PFSK-1 (cell line): ENCODE measurements around the gene TRA2B.

Experiments used
- FOXP2 ChIP-seq: optimal IDR thresholded peaks from 2 replicates; pipeline ENCODE3; 2011; ENCODE audit warnings: borderline replicate concordance, control low read depth, inconsistent platforms; ENCODE audit not compliant: insufficient read depth; ENCODE audit errors: extremely low read length, extremely low read depth
- POLR2AphosphoS5 ChIP-seq: IDR thresholded peaks from 2 replicates; pipeline ENCODE4 v1.6.1; 2012; ENCODE audit warnings: low read depth, mild to moderate bottlenecking, control low read depth, low read length, moderate library complexity
- SIN3A ChIP-seq: IDR thresholded peaks from 2 replicates; pipeline ENCODE4 v1.6.1; 2012; ENCODE audit warnings: mild to moderate bottlenecking, low read length, moderate library complexity, borderline replicate concordance; ENCODE audit not compliant: insufficient read depth
- TAF1 ChIP-seq: IDR thresholded peaks from 2 replicates; pipeline ENCODE4 v1.6.1; 2012; ENCODE audit warnings: low read length, control low read depth, borderline replicate concordance; ENCODE audit not compliant: insufficient read depth
- TF ChIP-seq, protein P1 (sequence below), 2 experiments: IDR thresholded peaks; 2 replicates each; pipeline versions ENCODE4 v1.6.1 to v1.8.0; 2011 to 2012; ENCODE audit warnings: low read depth in 2 of 2, low read length in 2 of 2, control low read depth in 1 of 2, inconsistent platforms in 1 of 2, mild to moderate bottlenecking in 1 of 2, moderate library complexity in 1 of 2; ENCODE audit not compliant: insufficient read depth in 1 of 2

The TRA2B gene

DNA sequence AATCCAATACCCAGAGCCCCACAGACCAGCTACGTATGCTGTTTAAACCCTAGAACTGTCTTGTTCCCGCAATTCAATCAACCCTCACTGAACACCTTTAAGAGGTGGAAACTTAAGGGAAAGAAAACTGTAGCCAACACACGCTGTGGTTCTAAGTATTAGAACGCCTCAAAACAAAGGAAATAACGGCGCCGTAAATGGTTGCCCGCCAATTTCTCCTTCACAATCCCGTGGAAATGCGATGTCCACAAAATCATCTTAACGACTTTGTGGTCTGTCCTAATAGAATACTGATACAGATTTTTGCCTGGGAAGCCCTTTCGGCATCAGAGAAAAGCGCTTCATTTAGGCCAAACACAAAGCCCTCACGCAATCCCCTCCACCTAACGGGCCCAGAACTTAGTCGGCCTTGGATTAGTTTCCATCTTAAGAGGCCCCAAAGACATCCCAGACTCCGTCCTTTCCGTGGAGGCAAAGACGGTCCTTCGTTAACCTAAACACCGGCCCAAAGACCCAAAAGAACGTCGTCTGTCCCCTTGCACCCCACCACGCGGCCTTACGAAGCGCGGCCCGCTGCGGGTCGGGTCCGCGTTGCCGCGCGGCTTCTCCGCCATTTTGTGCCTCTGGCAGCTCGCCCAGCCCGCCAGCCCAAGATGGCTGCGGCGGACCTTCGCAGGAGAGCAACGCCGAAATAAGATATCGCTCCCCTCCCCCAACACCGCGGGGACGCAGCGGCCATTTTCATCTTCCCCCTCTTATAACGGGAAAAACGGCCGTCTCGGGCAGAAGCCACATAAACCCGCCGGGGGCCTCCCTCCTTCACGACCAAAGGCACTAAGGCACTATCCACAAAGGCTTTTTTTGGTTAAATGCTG, 763 bp downstream of the TRA2B start:
- TF ChIP-seq, protein P1, sequence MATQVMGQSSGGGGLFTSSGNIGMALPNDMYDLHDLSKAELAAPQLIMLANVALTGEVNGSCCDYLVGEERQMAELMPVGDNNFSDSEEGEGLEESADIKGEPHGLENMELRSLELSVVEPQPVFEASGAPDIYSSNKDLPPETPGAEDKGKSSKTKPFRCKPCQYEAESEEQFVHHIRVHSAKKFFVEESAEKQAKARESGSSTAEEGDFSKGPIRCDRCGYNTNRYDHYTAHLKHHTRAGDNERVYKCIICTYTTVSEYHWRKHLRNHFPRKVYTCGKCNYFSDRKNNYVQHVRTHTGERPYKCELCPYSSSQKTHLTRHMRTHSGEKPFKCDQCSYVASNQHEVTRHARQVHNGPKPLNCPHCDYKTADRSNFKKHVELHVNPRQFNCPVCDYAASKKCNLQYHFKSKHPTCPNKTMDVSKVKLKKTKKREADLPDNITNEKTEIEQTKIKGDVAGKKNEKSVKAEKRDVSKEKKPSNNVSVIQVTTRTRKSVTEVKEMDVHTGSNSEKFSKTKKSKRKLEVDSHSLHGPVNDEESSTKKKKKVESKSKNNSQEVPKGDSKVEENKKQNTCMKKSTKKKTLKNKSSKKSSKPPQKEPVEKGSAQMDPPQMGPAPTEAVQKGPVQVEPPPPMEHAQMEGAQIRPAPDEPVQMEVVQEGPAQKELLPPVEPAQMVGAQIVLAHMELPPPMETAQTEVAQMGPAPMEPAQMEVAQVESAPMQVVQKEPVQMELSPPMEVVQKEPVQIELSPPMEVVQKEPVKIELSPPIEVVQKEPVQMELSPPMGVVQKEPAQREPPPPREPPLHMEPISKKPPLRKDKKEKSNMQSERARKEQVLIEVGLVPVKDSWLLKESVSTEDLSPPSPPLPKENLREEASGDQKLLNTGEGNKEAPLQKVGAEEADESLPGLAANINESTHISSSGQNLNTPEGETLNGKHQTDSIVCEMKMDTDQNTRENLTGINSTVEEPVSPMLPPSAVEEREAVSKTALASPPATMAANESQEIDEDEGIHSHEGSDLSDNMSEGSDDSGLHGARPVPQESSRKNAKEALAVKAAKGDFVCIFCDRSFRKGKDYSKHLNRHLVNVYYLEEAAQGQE (IDR thresholded peaks at IDR 0.05; ENCODE audit: insufficient read depth in 1 of 2, low read depth in 2 of 2, low read length in 2 of 2) = 0 out of 4 replicates have a peak, but pooled peaks have one; percentile 21 to 23
- TF ChIP-seq SIN3A (0 out of 2 replicates have a peak, but pooled peaks have one; percentile 14), FOXP2 (peak; percentile 41), POLR2AphosphoS5 (no peak), TAF1 (peak; percentile 56; the same call in 1 of the 2 replicates)

DNA sequence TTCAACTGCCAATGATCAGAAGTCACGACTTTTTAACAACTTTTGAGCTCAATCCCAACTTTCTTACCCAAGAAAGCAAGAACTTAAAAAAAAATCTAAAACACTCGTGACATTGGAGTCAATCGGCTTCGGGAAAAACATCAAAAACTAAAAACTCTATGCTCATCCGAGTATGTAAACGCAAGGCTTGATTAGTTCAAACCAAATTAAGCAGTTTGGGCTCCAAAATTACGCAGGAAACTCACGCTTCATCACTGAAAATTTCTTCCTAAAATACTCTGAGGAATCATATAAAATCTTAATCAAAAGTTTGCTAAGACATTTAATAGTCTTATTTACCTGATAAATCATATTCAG, 1.6 kb downstream of the TRA2B start:
- TF ChIP-seq, protein P1 (IDR thresholded peaks at IDR 0.05; ENCODE audit: insufficient read depth in 1 of 2, low read depth in 2 of 2, low read length in 2 of 2) = no peak

GRCh38 chr3:185935465-185936272, 2.1 kb downstream of the TRA2B start:
- TF ChIP-seq SIN3A (no peak), FOXP2 (no peak), POLR2AphosphoS5 (no peak), TAF1 (no peak)
- TF ChIP-seq, protein P1 (IDR thresholded peaks at IDR 0.05; ENCODE audit: insufficient read depth in 1 of 2, low read depth in 2 of 2, low read length in 2 of 2) = no peak

DNA sequence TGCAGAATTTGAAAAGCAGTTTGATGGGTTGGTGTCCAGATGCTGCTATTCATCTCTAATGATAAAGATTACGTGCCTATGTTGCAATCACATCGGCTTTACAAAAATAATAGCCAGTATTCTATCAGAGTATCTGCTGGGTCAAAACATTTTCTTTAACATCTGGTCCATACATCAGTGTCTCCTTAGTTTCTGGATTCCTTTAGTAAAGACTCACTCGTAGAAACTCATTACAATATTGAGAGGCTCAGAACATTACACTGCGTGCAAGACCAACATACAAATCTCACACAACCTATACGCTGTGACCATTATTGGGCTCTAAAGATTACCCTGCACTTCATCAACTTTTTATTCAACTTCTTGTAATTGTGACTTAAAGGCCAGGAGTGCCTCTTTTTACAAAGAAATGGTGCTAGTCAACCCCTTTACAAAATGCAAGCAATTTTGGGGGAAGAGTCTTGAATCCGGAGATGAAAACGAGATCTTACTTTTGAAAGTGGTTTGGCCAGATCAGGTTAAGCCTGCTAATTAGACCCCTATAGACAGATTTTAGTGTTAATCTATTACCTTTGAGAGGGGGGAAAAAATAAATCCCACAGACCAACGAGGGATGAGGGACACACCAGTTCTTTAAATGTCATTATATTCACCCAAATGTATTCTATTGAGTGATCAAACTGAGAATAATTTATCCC, 2.9 kb downstream of the TRA2B start:
- TF ChIP-seq TAF1 (no peak), FOXP2 (no peak), POLR2AphosphoS5 (no peak), SIN3A (no peak)
- TF ChIP-seq, protein P1 (IDR thresholded peaks at IDR 0.05; ENCODE audit: insufficient read depth in 1 of 2, low read depth in 2 of 2, low read length in 2 of 2) = no peak
